Measurements from ENCODE around the gene GRIN1.

GRIN1 gene

DNA sequence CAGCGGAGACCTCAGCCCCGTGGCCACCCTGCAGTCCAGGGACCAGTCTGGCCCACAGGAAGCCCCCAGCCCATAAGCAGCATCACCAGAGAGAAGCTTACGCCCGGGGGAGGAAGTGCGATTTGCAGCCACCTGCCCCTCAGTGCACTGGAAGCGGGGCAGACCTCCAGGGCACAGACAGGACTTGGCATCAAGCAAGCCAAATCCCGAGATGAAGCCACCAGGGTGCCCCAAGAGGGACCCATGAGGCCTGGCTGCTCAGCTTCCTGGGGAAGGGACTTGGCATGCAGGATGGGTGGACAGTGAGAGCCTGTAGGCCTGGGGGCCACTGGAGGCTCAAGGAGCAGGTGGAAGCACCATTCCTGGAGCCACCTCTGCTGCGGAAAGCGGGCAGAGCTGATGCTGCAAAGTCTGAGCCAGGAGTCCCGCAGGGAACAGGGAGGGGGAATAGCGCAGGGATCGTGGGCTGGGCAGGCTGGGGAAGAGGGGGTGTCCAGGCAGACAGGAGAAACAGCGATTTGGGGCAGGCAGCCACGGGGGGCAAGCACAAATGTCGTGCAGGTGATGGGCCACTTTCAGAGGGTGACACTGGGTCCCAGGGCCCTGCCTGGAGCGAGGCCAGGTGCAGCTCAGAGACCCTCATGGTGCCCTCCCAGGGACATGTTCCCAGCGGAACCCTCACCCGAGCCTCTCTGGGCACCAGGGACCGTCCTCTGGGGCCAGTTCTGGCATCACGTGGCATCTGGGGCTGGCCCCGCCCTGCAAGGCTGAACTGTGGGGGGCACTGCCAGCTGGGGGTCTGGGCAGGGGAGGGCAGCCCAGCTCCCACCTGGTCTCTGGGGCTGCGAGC is 27.7 kb downstream of the GRIN1 start:
- no peak for DNase-seq

DNA sequence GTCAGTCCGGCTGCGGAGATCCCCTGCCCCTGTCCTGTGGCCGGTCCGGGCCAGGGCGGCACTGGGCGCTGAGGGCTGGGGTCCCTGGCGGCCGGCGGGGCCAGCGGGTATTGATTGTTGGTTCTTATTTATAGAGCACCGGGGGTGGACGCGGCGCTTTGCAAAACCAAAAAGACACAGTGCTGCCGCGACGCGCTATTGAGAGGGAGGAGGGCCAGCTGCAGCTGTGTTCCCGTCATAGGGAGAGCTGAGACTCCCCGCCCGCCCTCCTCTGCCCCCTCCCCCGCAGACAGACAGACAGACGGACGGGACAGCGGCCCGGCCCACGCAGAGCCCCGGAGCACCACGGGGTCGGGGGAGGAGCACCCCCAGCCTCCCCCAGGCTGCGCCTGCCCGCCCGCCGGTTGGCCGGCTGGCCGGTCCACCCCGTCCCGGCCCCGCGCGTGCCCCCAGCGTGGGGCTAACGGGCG is 28.4 kb downstream of the GRIN1 start:
- DNase-seq, result no peak

DNA sequence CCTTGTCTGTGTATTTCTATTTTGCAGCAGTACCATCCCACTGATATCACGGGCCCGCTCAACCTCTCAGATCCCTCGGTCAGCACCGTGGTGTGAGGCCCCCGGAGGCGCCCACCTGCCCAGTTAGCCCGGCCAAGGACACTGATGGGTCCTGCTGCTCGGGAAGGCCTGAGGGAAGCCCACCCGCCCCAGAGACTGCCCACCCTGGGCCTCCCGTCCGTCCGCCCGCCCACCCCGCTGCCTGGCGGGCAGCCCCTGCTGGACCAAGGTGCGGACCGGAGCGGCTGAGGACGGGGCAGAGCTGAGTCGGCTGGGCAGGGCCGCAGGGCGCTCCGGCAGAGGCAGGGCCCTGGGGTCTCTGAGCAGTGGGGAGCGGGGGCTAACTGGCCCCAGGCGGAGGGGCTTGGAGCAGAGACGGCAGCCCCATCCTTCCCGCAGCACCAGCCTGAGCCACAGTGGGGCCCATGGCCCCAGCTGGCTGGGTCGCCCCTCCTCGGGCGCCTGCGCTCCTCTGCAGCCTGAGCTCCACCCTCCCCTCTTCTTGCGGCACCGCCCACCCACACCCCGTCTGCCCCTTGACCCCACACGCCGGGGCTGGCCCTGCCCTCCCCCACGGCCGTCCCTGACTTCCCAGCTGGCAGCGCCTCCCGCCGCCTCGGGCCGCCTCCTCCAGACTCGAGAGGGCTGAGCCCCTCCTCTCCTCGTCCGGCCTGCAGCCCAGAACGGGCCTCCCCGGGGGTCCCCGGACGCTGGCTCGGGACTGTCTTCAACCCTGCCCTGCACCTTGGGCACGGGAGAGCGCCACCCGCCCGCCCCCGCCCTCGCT is 29.0 kb downstream of the GRIN1 start:
- DNase-seq, result no peak

DNA sequence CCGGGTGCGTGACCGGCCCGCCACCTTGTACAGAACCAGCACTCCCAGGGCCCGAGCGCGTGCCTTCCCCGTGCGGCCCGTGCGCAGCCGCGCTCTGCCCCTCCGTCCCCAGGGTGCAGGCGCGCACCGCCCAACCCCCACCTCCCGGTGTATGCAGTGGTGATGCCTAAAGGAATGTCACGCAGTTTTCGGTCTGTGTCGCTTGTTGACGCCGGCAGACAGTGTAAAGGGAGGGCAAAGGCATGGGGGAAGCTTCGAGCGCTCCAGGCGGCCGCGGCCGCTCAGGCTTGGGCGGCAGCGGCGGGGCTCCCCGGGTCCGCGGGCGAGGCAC is 29.6 kb downstream of the GRIN1 start:
- DNase-seq, result no peak

DNA sequence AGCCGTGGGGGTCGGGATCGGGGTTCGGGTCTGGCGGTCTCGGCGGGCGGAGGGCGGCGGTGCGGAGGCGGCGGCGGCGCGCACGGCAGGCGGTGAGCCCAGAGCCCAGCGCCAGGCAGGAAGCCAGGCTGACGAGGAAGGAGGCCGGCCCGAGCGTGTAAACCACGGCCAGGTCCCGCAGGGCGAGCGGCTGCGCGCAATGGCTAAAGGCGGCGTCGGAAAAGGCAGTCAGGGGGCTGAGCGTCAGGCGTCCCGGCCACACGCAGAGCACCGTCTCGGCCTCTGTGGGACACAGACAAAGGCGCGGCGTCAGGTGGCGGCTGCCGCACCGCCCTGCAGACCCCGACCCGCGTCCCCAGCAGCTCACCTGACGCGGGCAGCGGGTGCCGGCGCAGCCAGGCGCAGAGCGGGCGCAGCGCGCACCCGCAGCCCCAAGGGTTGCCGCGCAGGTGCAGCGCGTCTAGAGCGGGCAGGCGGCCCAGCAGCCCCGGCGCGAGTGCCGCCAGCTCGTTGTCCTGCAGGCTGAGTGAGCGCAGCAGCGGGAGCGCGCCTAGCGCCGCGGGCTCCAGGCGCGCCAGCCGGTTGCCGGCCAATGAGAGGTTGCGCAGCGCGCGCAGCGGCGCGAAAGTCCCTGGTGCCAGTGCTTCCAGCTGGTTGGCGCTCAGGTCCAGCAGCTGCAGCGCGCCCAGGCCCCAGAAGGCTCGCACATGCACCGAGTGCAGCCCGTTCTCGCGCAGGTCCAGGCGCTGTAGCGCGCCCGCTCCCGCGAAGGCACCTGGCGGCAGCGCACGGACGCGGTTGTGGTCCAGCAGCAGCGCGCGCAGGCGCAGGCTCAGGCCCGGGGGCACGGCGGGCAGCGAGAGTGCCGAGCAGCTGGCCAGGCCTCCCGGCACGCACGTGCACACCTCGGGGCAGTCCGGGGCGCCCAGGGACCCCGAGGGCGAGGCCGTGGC is 30.2 kb downstream of the GRIN1 start:
- DNase-seq, result no peak

DNA sequence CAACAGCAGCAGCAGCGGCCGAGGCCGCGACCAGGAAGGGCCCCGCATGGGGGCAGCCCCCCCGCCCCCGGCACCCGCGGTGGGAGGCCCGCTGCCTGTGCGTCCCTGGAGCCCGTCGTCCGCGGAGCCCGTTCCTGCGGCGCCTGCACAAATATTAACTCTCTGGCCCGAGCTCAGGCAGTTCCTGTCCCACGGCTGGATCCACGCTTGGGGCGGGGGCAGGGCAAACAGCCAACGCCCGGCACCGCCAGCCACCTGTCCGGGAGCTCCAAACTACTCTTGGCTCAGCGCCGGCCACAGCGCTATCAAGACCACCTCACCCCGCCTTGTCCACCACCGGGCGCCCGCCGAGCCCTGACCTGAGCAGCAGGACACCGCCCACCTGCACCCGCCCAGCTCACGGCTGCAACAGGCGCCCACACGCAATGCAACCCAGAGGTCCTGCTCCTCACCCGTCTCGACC is 31.0 kb downstream of the GRIN1 start, which contains the start of gene LRRC26:
TSS of gene LRRC26 (minus strand) at position 156 of the 463 bp plus-strand sequence. CDS start at position 48, 108 bp downstream.
- no peak for DNase-seq

DNA sequence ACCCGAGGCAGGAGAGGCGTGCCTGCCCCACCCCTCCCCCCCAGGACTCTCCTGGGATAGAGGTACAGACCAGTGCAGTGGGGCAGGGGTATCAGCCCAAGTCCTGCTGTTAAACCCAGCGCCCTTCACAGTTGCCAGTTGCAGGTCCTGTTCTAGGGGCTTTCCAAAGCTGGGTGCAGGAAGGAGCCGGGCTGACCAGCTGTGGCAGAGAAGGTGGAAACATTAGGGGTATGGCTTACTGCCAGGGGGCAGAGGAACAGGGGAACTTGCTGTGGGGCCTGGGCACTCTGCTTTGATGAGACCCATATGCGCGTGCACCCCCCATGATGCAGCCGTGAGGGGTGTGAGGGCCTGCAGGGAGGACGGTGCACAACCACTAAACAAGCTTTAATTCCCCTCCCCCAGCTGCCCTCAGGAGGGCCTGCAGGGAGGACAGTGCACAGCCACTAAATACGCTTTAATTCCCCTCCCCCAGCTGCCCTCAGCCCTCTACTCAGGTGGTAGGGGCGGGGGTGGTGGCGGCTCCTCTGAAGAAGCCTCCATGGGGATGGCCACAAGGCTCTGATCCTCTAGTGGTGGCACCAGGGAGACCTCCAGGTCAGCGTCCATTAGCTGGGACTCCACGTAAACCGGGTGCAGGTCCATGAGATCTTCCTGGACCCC is 31.7 kb downstream of the GRIN1 start:
- DNase-seq, result no peak

DNA sequence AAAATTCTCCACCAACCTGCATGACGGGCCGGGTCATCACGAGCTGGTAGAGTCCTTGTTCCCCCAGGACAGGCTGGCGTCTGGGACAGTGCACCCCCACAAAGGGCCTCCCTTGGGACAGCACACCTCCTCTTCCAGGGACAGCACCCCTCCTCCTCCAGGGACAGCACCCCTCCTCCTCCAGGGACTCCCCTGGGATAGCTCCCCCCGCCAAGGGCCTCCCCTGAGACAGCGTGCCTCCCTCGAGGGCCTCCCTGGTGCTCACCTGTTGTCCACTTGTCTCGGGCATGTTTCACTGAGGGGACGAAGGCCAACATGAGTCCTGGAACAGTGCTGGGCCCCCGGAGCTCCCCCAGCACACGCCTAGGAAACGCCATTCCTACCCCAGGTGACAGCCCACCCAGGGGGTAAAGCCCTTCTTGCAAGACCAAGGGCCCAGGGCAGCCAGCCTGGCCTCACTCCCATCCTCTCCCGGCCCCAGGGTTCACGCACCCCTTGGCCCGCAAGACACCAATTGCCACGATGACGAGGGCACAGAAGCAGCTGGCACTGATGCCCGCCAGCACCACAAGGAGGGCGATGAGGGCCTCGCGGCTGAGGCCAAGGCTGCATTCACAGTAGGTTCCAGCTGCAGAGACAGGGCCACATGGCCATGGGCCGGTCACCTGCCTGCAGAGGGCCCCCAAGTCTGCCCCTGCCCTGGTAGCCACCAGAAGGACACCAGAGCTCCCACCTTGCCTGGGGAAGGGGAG is 32.4 kb downstream of the GRIN1 start:
- no peak for DNase-seq

DNA sequence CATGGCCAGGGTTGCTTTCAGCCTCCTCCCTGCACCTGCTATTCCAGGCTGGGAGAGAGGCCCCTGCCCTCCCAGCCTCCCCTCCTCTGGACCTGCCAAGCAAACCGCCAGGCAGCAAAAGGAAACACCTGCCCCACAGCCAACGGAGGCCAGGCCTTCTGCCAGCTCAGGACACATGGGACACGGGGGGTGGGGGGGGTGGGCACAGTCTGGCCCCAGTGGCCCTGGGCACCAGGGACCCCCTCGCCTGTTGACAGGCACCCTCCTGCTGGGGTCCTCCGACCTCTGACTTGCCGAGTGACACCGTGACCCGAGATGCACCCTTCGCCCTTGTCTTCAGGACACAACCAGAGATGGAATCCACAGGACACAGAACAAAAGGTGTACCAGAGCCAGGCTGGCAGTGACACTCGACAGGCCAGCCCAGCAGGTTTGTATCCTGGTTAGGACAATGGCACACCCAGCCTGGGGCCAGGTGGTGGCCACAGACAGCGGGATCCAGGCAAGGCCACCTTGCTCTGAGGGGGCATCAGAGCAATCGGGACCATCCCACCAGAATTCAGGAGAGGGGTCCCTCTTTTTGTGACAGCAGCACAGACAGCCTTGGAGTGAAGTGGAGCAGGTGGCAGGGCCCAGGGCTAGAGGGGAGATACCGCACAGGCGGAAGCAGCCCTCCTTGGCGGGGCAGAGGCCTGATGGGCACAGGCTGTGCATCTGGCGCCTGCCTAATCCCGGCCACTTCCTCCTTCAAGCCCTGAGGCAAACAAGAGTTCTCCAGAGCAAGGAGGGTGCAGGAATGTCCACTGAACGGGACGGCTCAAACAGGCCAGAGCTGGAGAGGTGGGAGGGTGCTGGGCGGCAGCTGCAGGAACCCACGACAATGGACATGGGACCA is 34.2 kb downstream of the GRIN1 start:
- no peak for DNase-seq

DNA sequence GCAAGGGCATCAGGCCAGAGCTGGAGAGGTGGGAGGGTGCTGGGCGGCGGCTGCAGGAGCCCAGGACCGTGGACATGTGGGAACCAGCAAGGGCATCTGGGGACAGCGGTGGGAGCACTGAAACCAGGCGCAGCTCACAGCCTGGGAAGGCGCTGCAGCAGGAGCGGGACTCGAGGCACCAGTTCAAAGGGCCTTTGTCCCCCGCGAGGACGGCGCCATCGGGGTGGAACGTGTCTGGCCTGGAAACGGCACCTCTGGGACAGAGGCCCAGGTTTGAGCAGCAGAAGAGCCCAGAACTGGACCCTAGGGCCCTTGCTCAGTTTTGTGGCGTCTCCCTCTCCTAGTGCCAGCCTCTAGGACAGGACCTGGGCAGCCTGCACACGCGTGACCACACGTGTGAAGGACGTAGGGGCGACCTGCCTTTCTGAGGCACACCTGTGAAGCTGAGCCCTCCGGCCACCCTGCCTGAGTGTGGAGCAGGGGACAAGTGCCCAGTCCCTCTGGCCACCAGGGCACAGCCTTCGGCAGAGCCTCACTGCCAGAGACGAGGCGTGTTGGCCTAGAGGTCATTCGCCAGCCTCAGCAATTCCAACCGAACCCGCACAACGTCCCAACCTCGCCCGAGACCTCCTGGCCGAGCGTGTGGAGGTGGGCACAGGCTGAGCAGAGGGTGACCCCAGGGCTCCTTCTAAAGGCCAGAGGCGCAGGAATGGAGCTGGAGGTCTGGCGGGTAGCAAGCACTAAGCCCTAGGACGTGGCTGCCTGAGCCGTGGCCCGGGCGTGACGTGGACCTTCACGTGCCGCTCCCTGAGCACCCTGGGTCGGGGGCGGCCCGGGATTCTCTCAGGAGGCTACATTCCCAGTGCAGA is 35.1 kb downstream of the GRIN1 start:
- no peak for DNase-seq

DNA sequence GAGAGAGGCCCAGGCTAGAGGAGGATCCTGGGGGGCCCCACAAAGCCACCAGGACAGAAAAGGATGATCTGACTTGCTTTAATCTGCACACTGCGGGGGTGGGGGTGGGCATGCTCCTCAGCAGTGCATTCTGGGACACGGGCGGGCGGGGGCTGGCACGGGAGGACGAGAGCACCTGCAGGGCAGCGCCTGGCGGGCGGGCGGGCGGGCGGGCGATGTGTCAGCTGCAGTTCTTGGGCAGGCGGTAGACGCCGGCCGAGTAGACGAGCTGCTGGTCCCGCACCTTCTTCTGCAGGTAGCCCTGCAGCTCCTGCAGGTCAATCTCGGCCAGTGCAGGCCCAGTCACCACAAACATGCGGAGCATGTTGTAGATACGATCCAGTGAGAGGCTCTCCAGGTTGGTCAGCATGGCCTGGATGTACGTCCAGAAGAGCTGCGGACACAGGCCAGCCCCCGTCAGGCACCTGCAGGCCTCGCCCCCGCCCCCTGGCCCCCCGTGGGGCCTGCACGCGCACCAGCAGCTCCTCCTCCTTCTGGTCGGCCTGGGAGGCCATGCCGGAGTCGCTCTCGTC is 35.9 kb downstream of the GRIN1 start:
- DNase-seq, result no peak

DNA sequence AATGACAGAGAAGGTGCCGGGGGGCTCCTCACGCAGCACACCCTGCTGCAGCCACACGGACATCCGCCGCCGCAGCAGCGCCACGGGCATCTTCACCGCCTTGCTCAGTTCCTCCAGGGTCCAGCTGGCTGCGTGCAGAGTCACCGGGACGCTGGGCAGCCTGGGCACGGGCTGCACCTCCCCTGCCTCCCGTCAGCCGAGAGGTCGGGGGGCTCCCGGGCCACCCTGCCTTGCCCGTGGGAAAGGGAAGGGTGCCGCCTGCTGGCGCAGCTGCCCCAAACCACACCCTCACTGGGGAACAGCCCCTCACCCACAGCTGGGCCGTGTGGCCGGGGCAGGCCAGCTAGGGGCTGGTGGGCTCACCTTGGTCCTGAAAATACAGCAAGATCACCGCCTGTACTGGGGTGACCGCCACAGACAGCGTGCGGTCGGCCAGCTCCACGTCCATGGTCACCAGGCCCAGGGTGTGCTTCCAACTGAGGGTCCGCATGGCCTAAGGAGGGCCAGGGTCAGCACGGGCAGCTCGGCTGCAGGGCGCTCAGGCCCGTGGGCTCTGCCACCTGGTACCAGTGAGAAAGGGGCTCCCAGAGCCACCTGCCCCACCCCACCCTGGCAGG is 36.5 kb downstream of the GRIN1 start:
- DNase-seq, result no peak

DNA sequence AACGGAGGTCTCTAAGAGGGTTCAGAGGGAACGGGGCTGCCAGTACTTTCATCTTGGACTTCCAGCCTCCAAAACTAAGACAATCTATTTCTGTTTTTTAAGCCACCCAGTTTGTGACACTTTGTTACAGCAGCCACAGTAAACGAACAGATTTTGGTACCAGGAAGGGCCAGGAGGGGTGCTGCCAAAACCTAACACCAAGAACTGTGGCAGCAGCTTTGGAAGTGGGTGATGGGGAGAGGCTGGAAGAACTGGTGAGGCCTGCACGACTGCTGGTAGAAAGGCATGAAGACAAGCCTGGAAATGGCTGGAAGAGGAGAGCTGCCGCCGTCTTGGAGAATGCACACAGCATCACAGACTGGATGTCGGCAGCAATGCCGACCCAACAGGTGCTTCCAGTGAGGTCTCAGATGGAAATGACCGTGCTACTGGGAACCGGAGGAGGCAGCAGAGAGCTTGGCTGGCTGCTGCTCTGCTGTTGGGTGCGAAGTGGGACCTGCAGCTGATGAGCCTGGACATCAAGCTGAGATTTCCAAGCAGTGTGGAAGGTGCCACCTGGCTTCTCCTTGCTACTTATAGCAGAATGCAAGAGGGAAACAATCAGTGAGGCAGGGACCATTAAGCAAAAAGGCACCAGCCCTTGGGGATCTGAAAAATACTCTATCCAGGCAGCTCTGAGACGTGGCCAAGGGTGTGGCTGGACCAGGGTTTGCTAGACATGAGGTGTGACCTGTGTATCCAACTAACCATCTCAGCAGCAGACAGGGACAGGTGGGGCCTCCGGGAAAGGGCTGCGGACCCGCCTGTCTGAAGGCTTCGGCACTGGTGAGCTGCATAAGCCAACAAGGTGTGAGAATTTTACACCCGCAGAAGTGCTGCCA is 37.6 kb downstream of the GRIN1 start:
- DNase-seq, result no peak

DNA sequence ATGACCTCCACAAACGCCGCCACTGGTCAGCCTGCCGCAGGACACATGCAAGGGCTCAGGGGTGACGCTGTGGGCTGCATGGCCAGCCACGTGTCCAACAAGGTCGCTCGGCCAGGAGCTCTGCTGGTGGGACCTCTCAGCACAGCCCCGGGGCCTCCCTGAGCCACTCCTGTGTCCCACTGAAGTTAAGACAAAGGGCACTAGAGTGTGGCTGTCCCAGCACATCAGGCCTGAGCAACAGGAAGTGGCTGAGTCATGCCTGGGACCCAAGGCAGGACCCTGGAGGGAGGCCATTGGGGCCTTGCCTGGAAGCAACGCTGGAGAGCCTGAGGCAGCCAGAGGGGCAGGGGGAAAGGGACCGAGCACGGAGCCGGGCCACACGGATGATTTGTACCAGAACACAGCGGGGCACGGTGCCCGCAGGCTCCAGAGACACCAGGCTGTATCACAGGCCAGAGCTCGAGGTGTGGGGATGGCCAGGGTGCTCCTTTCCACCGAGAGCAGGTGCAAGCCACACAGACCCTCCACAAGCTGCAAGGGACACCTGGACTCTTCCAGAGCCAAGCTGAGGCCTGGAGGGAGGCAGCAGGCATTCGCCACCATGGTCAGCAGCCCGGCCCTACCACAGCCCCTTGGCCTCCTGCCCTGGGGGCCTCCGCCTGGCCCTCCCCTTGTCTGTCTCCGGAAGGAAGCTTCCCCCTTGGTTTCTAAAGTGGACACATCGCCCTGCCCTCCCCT is 39.4 kb downstream of the GRIN1 start:
- DNase-seq, result no peak

DNA sequence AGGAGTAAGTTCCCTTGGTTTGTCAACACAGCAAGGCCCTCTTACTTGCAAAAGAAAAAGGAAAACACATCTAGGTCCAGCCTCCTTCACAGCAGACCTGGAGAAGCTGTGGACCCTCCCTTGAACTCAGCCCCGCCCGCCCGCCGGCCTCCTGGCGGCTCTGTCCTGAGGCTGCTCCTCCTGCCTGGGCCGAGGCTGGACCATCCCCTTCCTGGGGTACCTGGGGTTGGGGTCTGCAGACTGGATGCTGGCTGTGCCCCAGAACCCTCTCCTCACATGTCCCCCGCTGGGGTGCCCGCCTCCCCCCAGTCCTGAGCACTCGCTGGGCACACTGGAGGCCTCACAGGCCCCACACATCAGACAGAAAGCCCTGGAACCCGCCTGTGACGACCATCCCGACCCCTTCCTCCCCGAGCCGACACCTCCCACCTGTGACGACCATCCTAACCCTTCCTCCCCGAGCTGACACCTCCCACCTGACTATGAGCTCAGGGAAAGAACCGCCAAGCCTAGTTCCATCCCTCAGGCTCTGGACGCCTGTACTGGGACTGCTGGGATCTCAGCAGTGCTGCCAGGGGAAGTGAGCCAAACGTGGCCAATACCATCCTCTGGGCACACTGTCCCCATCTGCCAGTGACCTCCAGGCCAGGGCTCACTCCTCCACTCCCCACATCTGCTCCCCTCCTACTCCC is 40.1 kb downstream of the GRIN1 start:
- DNase-seq, result no peak

DNA sequence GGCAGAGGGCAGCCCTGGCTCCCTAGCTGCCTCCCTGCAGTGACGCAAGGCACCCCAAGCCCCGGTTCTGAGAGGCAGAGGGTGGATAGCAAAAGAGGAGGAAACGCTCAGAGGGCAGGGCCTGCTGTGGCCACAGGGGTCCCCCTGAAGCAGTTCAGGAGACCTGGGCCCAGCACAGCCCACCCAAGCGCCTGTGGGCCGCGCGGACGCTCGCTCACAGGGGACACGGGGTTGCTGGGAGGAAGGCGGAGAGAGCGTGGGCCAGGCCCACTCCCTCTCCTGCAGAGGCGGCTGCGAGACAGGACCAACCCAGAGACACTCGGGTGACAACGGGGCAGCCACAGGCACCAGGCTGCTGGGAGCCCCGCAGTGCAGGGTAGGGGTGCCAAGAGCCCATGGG is 40.8 kb downstream of the GRIN1 start:
- DNase-seq, result no peak

All from stimulated activated CD4-positive, alpha-beta T cell treated with anti-CD3 and anti-CD28 coated beads, Interleukin-1b, Interleukin-23, amount 100 ng/mL, for 48 hours (primary cell).